Measurements from ENCODE around the gene GALNT10. TPM values are rescaled to one million over a fixed set of nuclear protein-coding genes. Genes with fewer than 3 reads are reported as not detected.
A peak's percentile ranks its signal among the peaks of the same experiment; 100 is the strongest.

GALNT10 gene
- total RNA-seq, 1 donor from 2014 or later = 52.3 TPM

- H3K27ac ChIP-seq = peak overlapping the region in 1 of 2 donors; percentile 78
- no peak for DNase-seq (ENCODE audit: low spot score in 2 of 2)
- no peaks in the 10 kb centered on the region for H3K9me3 ChIP-seq
- H3K4me3 ChIP-seq = no peak overlapping the region
- no peaks in the 10 kb centered on the region for H3K36me3 ChIP-seq
- peaks cover 8 to 33% of the 10 kb centered on the region in 2 donors for H3K4me1 ChIP-seq
- TF ChIP-seq, protein P1, sequence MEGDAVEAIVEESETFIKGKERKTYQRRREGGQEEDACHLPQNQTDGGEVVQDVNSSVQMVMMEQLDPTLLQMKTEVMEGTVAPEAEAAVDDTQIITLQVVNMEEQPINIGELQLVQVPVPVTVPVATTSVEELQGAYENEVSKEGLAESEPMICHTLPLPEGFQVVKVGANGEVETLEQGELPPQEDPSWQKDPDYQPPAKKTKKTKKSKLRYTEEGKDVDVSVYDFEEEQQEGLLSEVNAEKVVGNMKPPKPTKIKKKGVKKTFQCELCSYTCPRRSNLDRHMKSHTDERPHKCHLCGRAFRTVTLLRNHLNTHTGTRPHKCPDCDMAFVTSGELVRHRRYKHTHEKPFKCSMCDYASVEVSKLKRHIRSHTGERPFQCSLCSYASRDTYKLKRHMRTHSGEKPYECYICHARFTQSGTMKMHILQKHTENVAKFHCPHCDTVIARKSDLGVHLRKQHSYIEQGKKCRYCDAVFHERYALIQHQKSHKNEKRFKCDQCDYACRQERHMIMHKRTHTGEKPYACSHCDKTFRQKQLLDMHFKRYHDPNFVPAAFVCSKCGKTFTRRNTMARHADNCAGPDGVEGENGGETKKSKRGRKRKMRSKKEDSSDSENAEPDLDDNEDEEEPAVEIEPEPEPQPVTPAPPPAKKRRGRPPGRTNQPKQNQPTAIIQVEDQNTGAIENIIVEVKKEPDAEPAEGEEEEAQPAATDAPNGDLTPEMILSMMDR (IDR thresholded peaks at IDR 0.05) = no peak
- intact Hi-C loops (cut with DNase I) = loop anchor here (5.0 kb wide), 1 partner anchor 142 kb away; no protein-coding TSS in a partner anchor
- H3K27me3 ChIP-seq = no peaks in the 10 kb centered on the region
Observed at GRCh38 chr5:154364771-154365170, 174.2 kb downstream of the GALNT10 start.

- H3K27me3 ChIP-seq = no peaks in the 10 kb centered on the region
- H3K9me3 ChIP-seq = no peaks in the 10 kb centered on the region
- no peak overlapping the region for H3K4me3 ChIP-seq
- H3K36me3 ChIP-seq = no peaks in the 10 kb centered on the region
- DNase-seq (ENCODE audit: low spot score in 2 of 2) = no peak
- intact Hi-C loops (cut with DNase I) = loop anchor here (5.0 kb wide), 1 partner anchor 144 kb away; no protein-coding TSS in a partner anchor
- TF ChIP-seq, protein P1 (IDR thresholded peaks at IDR 0.05) = no peak
- H3K4me1 ChIP-seq = peaks cover 8 to 41% of the 10 kb centered on the region in 2 donors
- peak overlapping the region; percentile 78 to 79 for H3K27ac ChIP-seq
Observed at GRCh38 chr5:154365823-154366222, 175.3 kb downstream of the GALNT10 start.

GRCh38 chr5:154366353-154366752 lies 175.8 kb downstream of the GALNT10 start:
- peaks cover 11 to 46% of the 10 kb centered on the region in 2 donors for H3K4me1 ChIP-seq
- H3K4me3 ChIP-seq = no peak overlapping the region
- intact Hi-C loops (cut with DNase I) = loop anchor here (5.0 kb wide), 1 partner anchor 144 kb away; no protein-coding TSS in a partner anchor
- H3K27ac ChIP-seq = peak overlapping the region; percentile 78 to 79
- no peak for DNase-seq (ENCODE audit: low spot score in 2 of 2)
- H3K27me3 ChIP-seq = no peaks in the 10 kb centered on the region
- TF ChIP-seq, protein P1 (IDR thresholded peaks at IDR 0.05) = no peak
- H3K9me3 ChIP-seq = no peaks in the 10 kb centered on the region
- no peaks in the 10 kb centered on the region for H3K36me3 ChIP-seq

- no peaks in the 10 kb centered on the region for H3K27me3 ChIP-seq
- H3K27ac ChIP-seq = peak overlapping the region; percentile 78 to 79
- H3K9me3 ChIP-seq = no peaks in the 10 kb centered on the region
- DNase-seq (ENCODE audit: low spot score in 2 of 2) = no peak
- TF ChIP-seq, protein P1 (IDR thresholded peaks at IDR 0.05) = no peak
- H3K36me3 ChIP-seq = no peaks in the 10 kb centered on the region
- H3K4me3 ChIP-seq = no peak overlapping the region
- peaks cover 15 to 53% of the 10 kb centered on the region in 2 donors for H3K4me1 ChIP-seq
- intact Hi-C loops (cut with DNase I) = loop anchor here (5.0 kb wide), 1 partner anchor 145 kb away; no protein-coding TSS in a partner anchor
Observed at GRCh38 chr5:154367101-154367500, 176.6 kb downstream of the GALNT10 start.

DNA sequence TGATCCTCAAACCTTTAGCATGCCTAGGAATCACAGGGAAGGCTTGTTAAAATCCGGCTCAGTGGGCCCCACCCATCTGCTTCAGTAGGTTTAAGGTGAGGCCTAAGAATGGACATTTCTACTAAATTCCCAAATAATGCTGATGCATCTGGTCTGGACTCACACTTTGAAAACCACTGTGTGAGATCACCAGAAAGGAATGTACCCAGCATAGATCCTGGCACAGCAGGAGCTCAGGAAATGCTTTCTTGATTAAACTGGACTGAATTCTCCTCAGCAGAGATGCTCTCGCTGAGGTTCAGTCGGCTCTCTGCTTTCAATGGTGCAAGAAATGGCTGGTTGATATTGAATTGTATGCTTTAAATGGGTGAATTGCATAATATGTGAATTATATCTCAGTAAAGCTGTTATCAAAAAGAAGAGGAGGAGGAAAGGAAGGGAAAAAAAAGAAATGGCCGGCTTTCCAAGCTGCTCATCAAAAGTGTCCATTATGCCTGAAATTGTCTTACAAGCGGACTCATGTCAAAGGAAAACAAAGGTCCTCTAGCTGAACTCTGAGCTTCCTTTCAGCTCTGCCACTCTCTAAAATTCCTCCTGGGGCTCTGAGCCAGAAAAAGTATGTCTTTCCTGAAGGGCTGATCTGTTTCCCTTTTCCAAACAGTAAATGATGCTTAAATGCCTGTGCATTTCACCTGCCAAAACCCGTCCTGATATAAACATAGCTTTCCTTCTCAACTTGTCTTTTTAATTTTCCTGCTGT lies 177.7 kb downstream of the GALNT10 start:
- Histone ChIP-seq H3K36me3 (no peaks in the 10 kb centered on the region), H3K9me3 (no peaks in the 10 kb centered on the region), H3K4me1 (peaks cover 15 to 54% of the 10 kb centered on the region in 2 donors), H3K4me3 (no peak overlapping the region), H3K27ac (peak overlapping the region; percentile 78 to 79), H3K27me3 (no peaks in the 10 kb centered on the region)
- DNase-seq (ENCODE audit: low spot score in 2 of 2) = peak in 1 of 2 donors; percentile 89
- intact Hi-C loops (cut with DNase I) = loop anchor here (1.0 to 5.0 kb wide), 2 partner anchors 77 to 146 kb away; partner anchors contain the start of gene SAP30L
- TF ChIP-seq, protein P1 (IDR thresholded peaks at IDR 0.05) = no peak
